Measurements from ENCODE around the gene IFIT2.

DNA sequence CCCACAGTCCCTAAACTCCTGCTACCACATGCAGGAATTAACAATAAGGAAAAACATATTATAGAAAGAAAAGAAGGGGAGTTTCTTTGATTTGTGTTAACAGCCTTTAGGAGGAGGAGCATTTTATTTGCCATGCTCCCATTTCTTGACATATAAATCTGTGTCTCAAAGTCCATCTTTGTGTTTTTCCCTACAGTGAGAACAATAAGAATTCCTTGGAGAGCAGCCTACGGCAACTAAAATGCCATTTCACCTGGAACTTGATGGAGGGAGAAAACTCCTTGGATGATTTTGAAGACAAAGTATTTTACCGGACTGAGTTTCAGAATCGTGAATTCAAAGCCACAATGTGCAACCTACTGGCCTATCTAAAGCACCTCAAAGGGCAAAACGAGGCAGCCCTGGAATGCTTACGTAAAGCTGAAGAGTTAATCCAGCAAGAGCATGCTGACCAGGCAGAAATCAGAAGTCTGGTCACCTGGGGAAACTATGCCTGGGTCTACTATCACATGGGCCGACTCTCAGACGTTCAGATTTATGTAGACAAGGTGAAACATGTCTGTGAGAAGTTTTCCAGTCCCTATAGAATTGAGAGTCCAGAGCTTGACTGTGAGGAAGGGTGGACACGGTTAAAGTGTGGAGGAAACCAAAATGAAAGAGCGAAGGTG is 4.1 kb downstream of the IFIT2 start:
- TF ChIP-seq POLR2A (IDR thresholded peaks at IDR 0.05) = no peak
- TF ChIP-seq, protein P1, sequence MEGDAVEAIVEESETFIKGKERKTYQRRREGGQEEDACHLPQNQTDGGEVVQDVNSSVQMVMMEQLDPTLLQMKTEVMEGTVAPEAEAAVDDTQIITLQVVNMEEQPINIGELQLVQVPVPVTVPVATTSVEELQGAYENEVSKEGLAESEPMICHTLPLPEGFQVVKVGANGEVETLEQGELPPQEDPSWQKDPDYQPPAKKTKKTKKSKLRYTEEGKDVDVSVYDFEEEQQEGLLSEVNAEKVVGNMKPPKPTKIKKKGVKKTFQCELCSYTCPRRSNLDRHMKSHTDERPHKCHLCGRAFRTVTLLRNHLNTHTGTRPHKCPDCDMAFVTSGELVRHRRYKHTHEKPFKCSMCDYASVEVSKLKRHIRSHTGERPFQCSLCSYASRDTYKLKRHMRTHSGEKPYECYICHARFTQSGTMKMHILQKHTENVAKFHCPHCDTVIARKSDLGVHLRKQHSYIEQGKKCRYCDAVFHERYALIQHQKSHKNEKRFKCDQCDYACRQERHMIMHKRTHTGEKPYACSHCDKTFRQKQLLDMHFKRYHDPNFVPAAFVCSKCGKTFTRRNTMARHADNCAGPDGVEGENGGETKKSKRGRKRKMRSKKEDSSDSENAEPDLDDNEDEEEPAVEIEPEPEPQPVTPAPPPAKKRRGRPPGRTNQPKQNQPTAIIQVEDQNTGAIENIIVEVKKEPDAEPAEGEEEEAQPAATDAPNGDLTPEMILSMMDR (IDR thresholded peaks at IDR 0.05) = no peak
